Daoy (cell line): ENCODE results near the gene NAAA. TPM values are rescaled to one million over a fixed set of nuclear protein-coding genes. Genes with fewer than 3 reads are reported as not detected.

Experiments
- total RNA-seq: library from RNA; depleted of rRNA; stranded (reverse); fragments of >200 nt; shearing (Covaris generic); gene quantifications from 2 replicates; pipeline ENCODE4 v1.2.3, GENCODE V29; 2014; rRNA removed

NAAA gene
- total RNA-seq, 1 experiment from 2014 or later, result 3.3 TPM

Other genes starting within 250 kb of the NAAA start
- gene USO1, start 216.4 kb downstream of the NAAA start, total RNA-seq, result 37.3 and 38.1 TPM in 2 replicates
- not detected in 2 replicates for gene PPEF2, start 38.6 kb downstream of the NAAA start, total RNA-seq
- gene SDAD1, start 49.9 kb upstream of the NAAA start, total RNA-seq, result 31.9 and 35.7 TPM in 2 replicates
- gene CXCL9, start 66.5 kb upstream of the NAAA start, total RNA-seq, result not detected in 2 replicates
- gene CXCL10, start 82.5 kb upstream of the NAAA start, total RNA-seq, result 0.77 and 0.86 TPM in 2 replicates
- 3.7 and 9.8 TPM in 2 replicates for gene CXCL11, start 95.1 kb upstream of the NAAA start, total RNA-seq
- gene ART3, start 133.7 kb upstream of the NAAA start, total RNA-seq, result not detected in 2 replicates
- gene NUP54, start 207.4 kb upstream of the NAAA start, total RNA-seq, result 31.8 and 40.7 TPM in 2 replicates